ENCODE measurements around the gene C1orf226. TPM values are rescaled to one million over a fixed set of nuclear protein-coding genes. Genes with fewer than 3 reads are reported as not detected.

Gene C1orf226, protein sequence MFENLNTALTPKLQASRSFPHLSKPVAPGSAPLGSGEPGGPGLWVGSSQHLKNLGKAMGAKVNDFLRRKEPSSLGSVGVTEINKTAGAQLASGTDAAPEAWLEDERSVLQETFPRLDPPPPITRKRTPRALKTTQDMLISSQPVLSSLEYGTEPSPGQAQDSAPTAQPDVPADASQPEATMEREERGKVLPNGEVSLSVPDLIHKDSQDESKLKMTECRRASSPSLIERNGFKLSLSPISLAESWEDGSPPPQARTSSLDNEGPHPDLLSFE
- total RNA-seq (0.10 TPM), polyA plus RNA-seq (under 1 TPM in 1 of 4 donors, not detected in 3; 0.14 TPM)

DNA sequence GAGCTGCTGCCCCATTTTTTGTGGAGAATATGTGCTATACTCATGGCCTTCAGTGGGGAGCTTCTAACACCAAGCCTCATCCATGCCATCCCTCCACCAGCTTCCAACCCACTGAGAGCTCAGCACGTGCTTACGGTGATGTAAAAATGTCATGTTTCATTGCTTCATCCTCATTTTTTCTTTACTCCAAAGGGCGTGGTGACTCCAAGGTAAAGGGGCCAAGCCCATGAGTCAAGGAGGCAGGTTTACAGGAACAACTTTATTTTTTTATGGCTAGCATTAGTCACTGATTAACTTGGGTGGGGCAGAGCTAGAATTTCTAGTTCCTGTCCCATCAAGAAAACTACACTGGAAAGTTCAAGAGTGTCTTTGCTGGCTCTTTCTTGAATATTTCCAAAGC is at the start of gene C1orf226:
Gene C1orf226 (plus strand): TSS at position 346 of the 400 bp plus-strand sequence. CDS start 174 bp downstream, outside the sequence.
- Mint-ChIP-seq H3K27ac (no peak within 1 kb of the TSS), H3K9me3 (no peaks in the 10 kb centered on the region), H3K36me3 (no peaks in the 10 kb centered on the region), H3K4me1 (no peaks in the 10 kb centered on the region), H3K27me3 (no peaks in the 10 kb centered on the region), H3K4me3 (no peak within 1 kb of the TSS)
- DNase-seq (no peak), ATAC-seq (ENCODE audit: low read depth in 2 of 2) (no peak)
- H3K9me3 ChIP-seq (ENCODE audit: control insufficient read depth in 2 of 2, low read length in 2 of 2): no peaks in the 10 kb centered on the region
- H3K36me3 ChIP-seq (ENCODE audit: control insufficient read depth, insufficient read depth, low read length): no peaks in the 10 kb centered on the region
- H3K4me1 ChIP-seq (ENCODE audit: control insufficient read depth, insufficient read depth, low read length, poor library complexity, severe bottlenecking): no peaks in the 10 kb centered on the region
- no peak within 1 kb of the TSS for H3K27ac ChIP-seq (ENCODE audit: insufficient read depth, low read length, poor library complexity, severe bottlenecking)
- H3K27me3 ChIP-seq (ENCODE audit: control insufficient read depth, insufficient read depth, low read length): no peaks in the 10 kb centered on the region
- no peak within 1 kb of the TSS for H3K4me3 ChIP-seq (ENCODE audit: low read depth, low read length)

DNA sequence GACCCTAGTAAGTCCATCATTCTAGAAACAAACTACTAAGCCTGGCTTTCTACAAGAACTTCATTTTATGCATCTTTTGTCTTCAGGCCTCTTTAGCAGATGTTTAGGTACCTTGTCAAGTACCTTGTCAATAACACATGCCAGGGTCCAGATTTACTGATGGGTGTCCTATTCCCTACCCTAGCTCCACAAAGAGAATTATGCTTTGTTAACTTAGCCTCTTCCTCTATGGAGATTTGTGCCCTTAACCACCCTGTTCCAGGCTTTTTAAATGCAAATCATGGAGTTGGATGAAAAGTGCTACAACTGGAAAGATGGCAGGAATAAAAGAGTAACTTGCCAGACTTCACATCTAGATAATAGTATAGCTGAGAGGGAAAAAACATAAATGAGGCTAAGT is 47.5 kb upstream of the C1orf226 start:
- Mint-ChIP-seq H3K36me3 (no peaks in the 10 kb centered on the region), H3K4me1 (no peaks in the 10 kb centered on the region), H3K27me3 (peaks cover 14% of the 10 kb centered on the region), H3K4me3 (no peak overlapping the region), H3K27ac (no peak overlapping the region), H3K9me3 (peaks cover 0 to 1% (median 0%) of the 10 kb centered on the region in 7 donors)
- Histone ChIP-seq H3K27ac (ENCODE audit: insufficient read depth, low read length, poor library complexity, severe bottlenecking) (no peak overlapping the region), H3K36me3 (ENCODE audit: control insufficient read depth, insufficient read depth, low read length) (no peaks in the 10 kb centered on the region), H3K4me3 (ENCODE audit: low read depth, low read length) (no peak overlapping the region), H3K4me1 (ENCODE audit: control insufficient read depth, insufficient read depth, low read length, poor library complexity, severe bottlenecking) (no peaks in the 10 kb centered on the region), H3K9me3 (ENCODE audit: control insufficient read depth in 2 of 2, low read length in 2 of 2) (no peaks in the 10 kb centered on the region), H3K27me3 (ENCODE audit: control insufficient read depth, insufficient read depth, low read length) (no peaks in the 10 kb centered on the region)
- no peak for ATAC-seq (ENCODE audit: low read depth in 2 of 2)
- DNase-seq: no peak

DNA sequence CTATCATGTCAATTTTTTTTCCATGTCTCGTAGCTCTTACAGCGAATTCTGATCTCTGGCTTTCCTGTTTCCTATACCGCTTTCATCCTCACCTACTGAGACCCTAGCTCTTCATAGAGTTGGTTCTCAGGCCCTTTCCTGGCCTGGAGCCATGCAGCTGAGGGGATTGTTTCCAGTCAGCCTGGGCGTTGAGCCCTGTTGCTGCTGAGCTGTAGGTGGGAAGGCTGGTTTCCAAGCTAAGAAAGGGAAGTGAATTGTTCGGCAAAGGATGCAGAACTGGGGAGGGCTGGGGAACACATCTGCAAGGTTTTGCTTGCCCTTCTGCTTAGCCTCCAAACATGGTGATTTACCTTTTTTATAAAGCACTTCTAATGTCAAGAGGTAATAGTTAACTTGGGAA is 46.4 kb upstream of the C1orf226 start:
- H3K9me3 Mint-ChIP-seq: peaks cover 0 to 1% (median 0%) of the 10 kb centered on the region in 7 donors
- no peaks in the 10 kb centered on the region for H3K4me1 Mint-ChIP-seq
- H3K4me1 ChIP-seq (ENCODE audit: control insufficient read depth, insufficient read depth, low read length, poor library complexity, severe bottlenecking): no peaks in the 10 kb centered on the region
- no peaks in the 10 kb centered on the region for H3K36me3 Mint-ChIP-seq
- no peaks in the 10 kb centered on the region for H3K9me3 ChIP-seq (ENCODE audit: control insufficient read depth in 2 of 2, low read length in 2 of 2)
- H3K27ac ChIP-seq (ENCODE audit: insufficient read depth, low read length, poor library complexity, severe bottlenecking): no peak overlapping the region
- no peak overlapping the region for H3K27ac Mint-ChIP-seq
- peaks cover 14% of the 10 kb centered on the region for H3K27me3 Mint-ChIP-seq
- H3K4me3 ChIP-seq (ENCODE audit: low read depth, low read length): no peak overlapping the region
- DNase-seq (no peak), ATAC-seq (ENCODE audit: low read depth in 2 of 2) (no peak)
- no peaks in the 10 kb centered on the region for H3K36me3 ChIP-seq (ENCODE audit: control insufficient read depth, insufficient read depth, low read length)
- H3K27me3 ChIP-seq (ENCODE audit: control insufficient read depth, insufficient read depth, low read length): peaks cover 3% of the 10 kb centered on the region
- H3K4me3 Mint-ChIP-seq: no peak overlapping the region

DNA sequence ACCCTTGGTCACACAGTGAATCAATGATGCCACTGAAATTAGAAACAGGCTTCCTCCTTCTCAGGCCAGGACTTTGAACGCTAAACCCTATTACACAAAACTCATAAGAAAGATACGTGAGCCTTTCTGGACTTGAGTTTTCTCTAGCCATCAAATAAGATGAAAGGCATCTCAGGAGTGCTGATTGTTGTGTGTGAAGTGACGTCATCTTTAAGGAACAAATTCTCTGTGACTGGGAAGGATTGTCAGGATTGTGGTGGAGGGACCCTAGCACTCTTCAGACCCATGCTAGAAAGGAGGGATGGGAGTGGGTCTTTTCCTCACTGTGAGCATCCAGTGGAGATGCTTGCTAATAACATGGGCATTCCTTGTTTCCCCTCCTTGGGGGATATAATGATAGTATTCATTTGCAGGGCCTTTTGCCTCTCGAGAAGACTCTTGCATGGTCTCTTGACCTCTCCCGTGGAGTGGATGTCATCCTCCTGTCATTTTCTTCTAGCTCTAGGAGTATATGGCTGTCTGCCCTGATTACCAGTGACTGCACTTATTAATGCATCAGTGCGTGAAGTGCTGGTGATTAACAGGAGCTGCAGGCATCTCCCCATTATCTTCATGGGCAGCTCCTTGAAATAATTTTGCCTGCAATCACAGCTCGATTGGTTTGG is 44.8 kb upstream of the C1orf226 start:
- ATAC-seq (ENCODE audit: low read depth in 2 of 2): no peak
- Mint-ChIP-seq H3K27ac (no peak overlapping the region), H3K4me1 (no peaks in the 10 kb centered on the region), H3K27me3 (peaks cover 14% of the 10 kb centered on the region), H3K4me3 (no peak overlapping the region), H3K36me3 (no peaks in the 10 kb centered on the region), H3K9me3 (no peaks in the 10 kb centered on the region)
- H3K36me3 ChIP-seq (ENCODE audit: control insufficient read depth, insufficient read depth, low read length): no peaks in the 10 kb centered on the region
- H3K9me3 ChIP-seq (ENCODE audit: control insufficient read depth in 2 of 2, low read length in 2 of 2): no peaks in the 10 kb centered on the region
- no peaks in the 10 kb centered on the region for H3K4me1 ChIP-seq (ENCODE audit: control insufficient read depth, insufficient read depth, low read length, poor library complexity, severe bottlenecking)
- H3K27ac ChIP-seq (ENCODE audit: insufficient read depth, low read length, poor library complexity, severe bottlenecking): no peak overlapping the region
- H3K4me3 ChIP-seq (ENCODE audit: low read depth, low read length): no peak overlapping the region
- H3K27me3 ChIP-seq (ENCODE audit: control insufficient read depth, insufficient read depth, low read length): peaks cover 3% of the 10 kb centered on the region
- DNase-seq: no peak

DNA sequence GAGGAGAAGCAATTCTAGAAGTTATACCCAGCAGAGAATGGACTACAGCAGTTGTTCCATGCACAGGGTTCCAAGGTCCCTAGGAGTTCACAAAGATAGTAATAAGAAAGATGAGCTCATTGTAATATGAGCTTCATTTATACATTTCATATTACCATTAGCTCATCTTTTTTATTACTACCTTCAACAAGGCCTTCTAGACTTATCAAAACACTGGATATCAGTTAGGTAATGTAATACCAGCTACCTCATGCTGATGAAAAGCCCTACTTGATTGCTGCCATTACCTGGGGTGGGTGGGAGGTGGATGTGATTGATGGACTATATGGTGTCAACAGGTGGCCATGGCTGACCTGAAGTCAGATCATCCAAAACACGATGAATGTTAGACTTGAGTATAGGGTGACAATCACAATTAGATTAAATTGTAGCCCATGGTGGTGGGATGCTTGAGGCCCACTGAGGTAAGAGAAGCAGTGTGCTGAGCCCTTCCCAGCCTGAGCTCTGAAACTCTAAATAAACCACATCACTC is 39.0 kb upstream of the C1orf226 start:
- H3K27me3 Mint-ChIP-seq: peaks cover 5% of the 10 kb centered on the region
- Histone ChIP-seq H3K27ac (ENCODE audit: insufficient read depth, low read length, poor library complexity, severe bottlenecking) (no peak overlapping the region), H3K36me3 (ENCODE audit: control insufficient read depth, insufficient read depth, low read length) (no peaks in the 10 kb centered on the region), H3K4me3 (ENCODE audit: low read depth, low read length) (no peak overlapping the region), H3K27me3 (ENCODE audit: control insufficient read depth, insufficient read depth, low read length) (peaks cover 3% of the 10 kb centered on the region), H3K4me1 (ENCODE audit: control insufficient read depth, insufficient read depth, low read length, poor library complexity, severe bottlenecking) (no peaks in the 10 kb centered on the region), H3K9me3 (ENCODE audit: control insufficient read depth in 2 of 2, low read length in 2 of 2) (no peaks in the 10 kb centered on the region)
- ATAC-seq (ENCODE audit: low read depth in 2 of 2) (no peak), DNase-seq (no peak)
- no peaks in the 10 kb centered on the region for H3K36me3 Mint-ChIP-seq
- no peak overlapping the region for H3K27ac Mint-ChIP-seq
- no peak overlapping the region for H3K4me3 Mint-ChIP-seq
- H3K9me3 Mint-ChIP-seq: no peaks in the 10 kb centered on the region
- no peaks in the 10 kb centered on the region for H3K4me1 Mint-ChIP-seq

DNA sequence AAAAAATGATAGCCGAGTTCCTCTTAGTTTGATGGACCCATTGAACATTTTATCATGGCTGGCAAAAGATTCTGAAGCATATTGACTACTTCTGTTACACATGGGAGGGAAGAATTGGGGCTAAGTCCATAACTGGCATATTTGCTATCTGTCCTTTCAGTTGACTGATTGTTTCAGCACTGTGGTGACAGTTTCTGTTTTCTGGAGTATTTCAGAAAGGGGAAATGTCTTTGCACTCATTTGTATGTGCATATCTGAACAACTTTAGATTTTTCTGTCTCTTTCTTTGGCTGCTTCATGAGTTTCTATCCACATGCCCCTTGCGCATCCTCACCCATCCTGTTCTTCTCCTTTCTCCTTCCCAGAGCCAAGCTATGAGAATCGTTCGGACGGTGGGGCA is 38.1 kb upstream of the C1orf226 start:
- no peaks in the 10 kb centered on the region for H3K9me3 ChIP-seq (ENCODE audit: control insufficient read depth in 2 of 2, low read length in 2 of 2)
- H3K4me1 ChIP-seq (ENCODE audit: control insufficient read depth, insufficient read depth, low read length, poor library complexity, severe bottlenecking): no peaks in the 10 kb centered on the region
- peaks cover 3% of the 10 kb centered on the region for H3K27me3 ChIP-seq (ENCODE audit: control insufficient read depth, insufficient read depth, low read length)
- Mint-ChIP-seq H3K9me3 (no peaks in the 10 kb centered on the region), H3K27me3 (peaks cover 5% of the 10 kb centered on the region), H3K4me1 (no peaks in the 10 kb centered on the region), H3K27ac (no peak overlapping the region), H3K4me3 (no peak overlapping the region), H3K36me3 (no peaks in the 10 kb centered on the region)
- ATAC-seq (ENCODE audit: low read depth in 2 of 2) (no peak), DNase-seq (no peak)
- no peaks in the 10 kb centered on the region for H3K36me3 ChIP-seq (ENCODE audit: control insufficient read depth, insufficient read depth, low read length)
- no peak overlapping the region for H3K4me3 ChIP-seq (ENCODE audit: low read depth, low read length)
- no peak overlapping the region for H3K27ac ChIP-seq (ENCODE audit: insufficient read depth, low read length, poor library complexity, severe bottlenecking)

DNA sequence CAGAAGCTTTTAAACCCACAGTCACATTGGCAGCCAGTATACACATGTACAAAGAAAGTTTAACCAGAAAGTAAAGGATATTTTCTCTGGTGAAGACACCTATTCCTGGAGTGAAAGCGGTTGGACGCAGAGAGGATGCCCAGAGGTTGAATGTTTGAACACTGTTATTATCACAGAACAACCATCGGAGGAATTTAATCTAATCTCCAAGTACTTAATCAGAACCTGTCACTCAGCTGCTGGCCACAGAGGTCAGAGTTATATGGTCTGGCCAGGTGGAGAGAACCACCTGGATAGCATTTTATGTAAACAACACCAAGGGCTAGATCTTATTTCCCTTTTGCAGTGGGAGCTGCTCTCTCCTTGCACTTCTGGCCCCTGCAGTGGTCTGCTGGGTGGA is 34.2 kb upstream of the C1orf226 start:
- Histone ChIP-seq H3K27ac (ENCODE audit: insufficient read depth, low read length, poor library complexity, severe bottlenecking) (no peak overlapping the region), H3K36me3 (ENCODE audit: control insufficient read depth, insufficient read depth, low read length) (no peaks in the 10 kb centered on the region), H3K9me3 (ENCODE audit: control insufficient read depth in 2 of 2, low read length in 2 of 2) (no peaks in the 10 kb centered on the region), H3K4me3 (ENCODE audit: low read depth, low read length) (no peak overlapping the region), H3K27me3 (ENCODE audit: control insufficient read depth, insufficient read depth, low read length) (peaks cover 3% of the 10 kb centered on the region), H3K4me1 (ENCODE audit: control insufficient read depth, insufficient read depth, low read length, poor library complexity, severe bottlenecking) (no peaks in the 10 kb centered on the region)
- DNase-seq (no peak), ATAC-seq (ENCODE audit: low read depth in 2 of 2) (no peak)
- no peaks in the 10 kb centered on the region for H3K4me1 Mint-ChIP-seq
- H3K9me3 Mint-ChIP-seq: no peaks in the 10 kb centered on the region
- peaks cover 9% of the 10 kb centered on the region for H3K27me3 Mint-ChIP-seq
- H3K27ac Mint-ChIP-seq: no peak overlapping the region
- H3K4me3 Mint-ChIP-seq: no peak overlapping the region
- no peaks in the 10 kb centered on the region for H3K36me3 Mint-ChIP-seq
